Fibroblast of skin of back (primary cell): ENCODE measurements around the gene MCM5.

Experiments
- DNase-seq: peaks from one replicate; pipeline ENCODE4 v3.0.0-alpha.2; 2013

The MCM5 gene

GRCh38 chr22:35404176-35404575 is 4.2 kb downstream of the MCM5 start:
- DNase-seq: no peak

GRCh38 chr22:35406443-35406842 is 6.5 kb downstream of the MCM5 start:
- no peak for DNase-seq

- no peak for DNase-seq
Observed at GRCh38 chr22:35407362-35407761, 7.4 kb downstream of the MCM5 start.

- DNase-seq: no peak
Observed at GRCh38 chr22:35409783-35410662, 10.1 kb downstream of the MCM5 start.

- DNase-seq: no peak
Observed at GRCh38 chr22:35410663-35411034, 10.7 kb downstream of the MCM5 start.

GRCh38 chr22:35411102-35411501 is 11.2 kb downstream of the MCM5 start:
- no peak for DNase-seq

- no peak for DNase-seq
Observed at GRCh38 chr22:35413624-35414023, 13.7 kb downstream of the MCM5 start.

GRCh38 chr22:35417606-35418005 is 17.7 kb downstream of the MCM5 start:
- no peak for DNase-seq

- peak; percentile 16 for DNase-seq
Observed at GRCh38 chr22:35418088-35418487, 18.1 kb downstream of the MCM5 start.

GRCh38 chr22:35418731-35419130 is 18.8 kb downstream of the MCM5 start:
- DNase-seq: no peak

- DNase-seq: no peak
Observed at GRCh38 chr22:35419756-35420155, 19.8 kb downstream of the MCM5 start.

- DNase-seq: no peak
Observed at GRCh38 chr22:35421121-35421520, 21.2 kb downstream of the MCM5 start.

- DNase-seq: no peak
Observed at GRCh38 chr22:35422145-35422544, 22.2 kb downstream of the MCM5 start.

GRCh38 chr22:35422936-35423335 is 23.0 kb downstream of the MCM5 start:
- DNase-seq: no peak

GRCh38 chr22:35424081-35424480 is 24.1 kb downstream of the MCM5 start:
- DNase-seq: no peak

- DNase-seq: no peak
Observed at GRCh38 chr22:35424761-35425160, 24.8 kb downstream of the MCM5 start.

GRCh38 chr22:35425546-35425945 is 25.6 kb downstream of the MCM5 start:
- no peak for DNase-seq

GRCh38 chr22:35425971-35426800 is 26.2 kb downstream of the MCM5 start:
- peak; percentile 31 for DNase-seq

GRCh38 chr22:35426801-35427140 is 26.8 kb downstream of the MCM5 start:
- no peak for DNase-seq

GRCh38 chr22:35430897-35431322 is 31.0 kb downstream of the MCM5 start:
- DNase-seq: peak; percentile 89

- DNase-seq: no peak
Observed at GRCh38 chr22:35431483-35432227, 31.7 kb downstream of the MCM5 start.

- DNase-seq: no peak
Observed at GRCh38 chr22:35432228-35432905, 32.4 kb downstream of the MCM5 start.
